PFSK-1 (cell line): ENCODE results near the gene ATP2B2.

ENCODE experiments used
- FOXP2 ChIP-seq: optimal IDR thresholded peaks from 2 replicates; pipeline ENCODE3; 2011; ENCODE audit warnings: borderline replicate concordance, control low read depth, inconsistent platforms; ENCODE audit not compliant: insufficient read depth; ENCODE audit errors: extremely low read length, extremely low read depth
- POLR2AphosphoS5 ChIP-seq: IDR thresholded peaks from 2 replicates; pipeline ENCODE4 v1.6.1; 2012; ENCODE audit warnings: low read depth, mild to moderate bottlenecking, control low read depth, low read length, moderate library complexity
- REST ChIP-seq, 2 experiments: IDR thresholded peaks; 2 replicates each; pipeline versions ENCODE4 v1.6.1 to v1.8.0; 2011 to 2012; ENCODE audit warnings: low read depth in 2 of 2, low read length in 2 of 2, control low read depth in 1 of 2, inconsistent platforms in 1 of 2, mild to moderate bottlenecking in 1 of 2, moderate library complexity in 1 of 2; ENCODE audit not compliant: insufficient read depth in 1 of 2
- SIN3A ChIP-seq: IDR thresholded peaks from 2 replicates; pipeline ENCODE4 v1.6.1; 2012; ENCODE audit warnings: mild to moderate bottlenecking, low read length, moderate library complexity, borderline replicate concordance; ENCODE audit not compliant: insufficient read depth
- TAF1 ChIP-seq: IDR thresholded peaks from 2 replicates; pipeline ENCODE4 v1.6.1; 2012; ENCODE audit warnings: low read length, control low read depth, borderline replicate concordance; ENCODE audit not compliant: insufficient read depth

Gene ATP2B2

GRCh38 chr3:10277115-10277625 lies 228.2 kb downstream of the ATP2B2 start:
- TF ChIP-seq TAF1 (no peak), SIN3A (no peak), FOXP2 (no peak), POLR2AphosphoS5 (no peak), REST (IDR thresholded peaks at IDR 0.05; ENCODE audit: insufficient read depth in 1 of 2, low read depth in 2 of 2, low read length in 2 of 2) (no peak)

GRCh38 chr3:10274601-10275000 lies 230.8 kb downstream of the ATP2B2 start:
- TF ChIP-seq REST (IDR thresholded peaks at IDR 0.05; ENCODE audit: insufficient read depth in 1 of 2, low read depth in 2 of 2, low read length in 2 of 2) (no peak), SIN3A (no peak), POLR2AphosphoS5 (no peak), TAF1 (no peak), FOXP2 (no peak)
